Astrocyte (in vitro differentiated cells and primary cell): Measurements from ENCODE around the gene MCTP2.

Source experiments
- EZH2 ChIP-seq: IDR thresholded peaks from 2 replicates; pipeline ENCODE4 v1.6.1; 2012; ENCODE audit warnings: mild to moderate bottlenecking, low read length, inconsistent platforms; ENCODE audit not compliant: insufficient read depth
- TF ChIP-seq, protein P1 (sequence below): IDR thresholded peaks from 2 replicates; pipeline ENCODE4 v1.5.1; 2011; ENCODE audit warnings: low read depth, mild to moderate bottlenecking, inconsistent platforms, low read length, moderate library complexity; ENCODE audit not compliant: insufficient read depth

- TF ChIP-seq, protein P1, sequence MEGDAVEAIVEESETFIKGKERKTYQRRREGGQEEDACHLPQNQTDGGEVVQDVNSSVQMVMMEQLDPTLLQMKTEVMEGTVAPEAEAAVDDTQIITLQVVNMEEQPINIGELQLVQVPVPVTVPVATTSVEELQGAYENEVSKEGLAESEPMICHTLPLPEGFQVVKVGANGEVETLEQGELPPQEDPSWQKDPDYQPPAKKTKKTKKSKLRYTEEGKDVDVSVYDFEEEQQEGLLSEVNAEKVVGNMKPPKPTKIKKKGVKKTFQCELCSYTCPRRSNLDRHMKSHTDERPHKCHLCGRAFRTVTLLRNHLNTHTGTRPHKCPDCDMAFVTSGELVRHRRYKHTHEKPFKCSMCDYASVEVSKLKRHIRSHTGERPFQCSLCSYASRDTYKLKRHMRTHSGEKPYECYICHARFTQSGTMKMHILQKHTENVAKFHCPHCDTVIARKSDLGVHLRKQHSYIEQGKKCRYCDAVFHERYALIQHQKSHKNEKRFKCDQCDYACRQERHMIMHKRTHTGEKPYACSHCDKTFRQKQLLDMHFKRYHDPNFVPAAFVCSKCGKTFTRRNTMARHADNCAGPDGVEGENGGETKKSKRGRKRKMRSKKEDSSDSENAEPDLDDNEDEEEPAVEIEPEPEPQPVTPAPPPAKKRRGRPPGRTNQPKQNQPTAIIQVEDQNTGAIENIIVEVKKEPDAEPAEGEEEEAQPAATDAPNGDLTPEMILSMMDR, result no peak
- no peak for TF ChIP-seq EZH2
Measured at GRCh38 chr15:94348084-94348483, 116.7 kb downstream of the MCTP2 start.
